CD4-positive, alpha-beta T cell treated with Interferon gamma for 1 hour (primary cell): ENCODE results near the gene MAST2.
"Not testable (repeated sequence)": the region's sequence is repeated elsewhere in the genome, so short reads cannot be mapped to it uniquely, and the experiment has no call there.

Source experiments
- DNase-seq: peaks from one replicate; pipeline ENCODE4 v3.0.0-alpha.2; 2020

Gene MAST2

DNA sequence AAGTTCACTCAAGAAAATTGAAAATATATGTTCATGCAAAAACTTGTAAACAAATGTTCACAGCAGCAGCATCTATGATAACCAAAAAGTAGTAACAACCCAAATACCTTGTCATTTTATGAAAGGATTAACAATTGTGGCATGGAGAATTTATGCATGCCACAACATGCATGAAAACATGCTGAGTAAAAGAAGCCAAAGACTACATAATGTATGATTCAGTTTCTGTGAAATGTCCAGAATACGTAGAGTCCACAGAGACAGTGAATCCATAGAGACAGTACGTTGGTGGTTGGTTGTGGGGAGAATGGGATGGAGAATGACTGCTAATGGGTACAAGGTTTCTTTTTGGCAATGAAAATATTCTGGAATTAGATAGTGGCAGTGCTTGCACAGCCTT, 148.7 kb downstream of the MAST2 start:
- no peak for DNase-seq

DNA sequence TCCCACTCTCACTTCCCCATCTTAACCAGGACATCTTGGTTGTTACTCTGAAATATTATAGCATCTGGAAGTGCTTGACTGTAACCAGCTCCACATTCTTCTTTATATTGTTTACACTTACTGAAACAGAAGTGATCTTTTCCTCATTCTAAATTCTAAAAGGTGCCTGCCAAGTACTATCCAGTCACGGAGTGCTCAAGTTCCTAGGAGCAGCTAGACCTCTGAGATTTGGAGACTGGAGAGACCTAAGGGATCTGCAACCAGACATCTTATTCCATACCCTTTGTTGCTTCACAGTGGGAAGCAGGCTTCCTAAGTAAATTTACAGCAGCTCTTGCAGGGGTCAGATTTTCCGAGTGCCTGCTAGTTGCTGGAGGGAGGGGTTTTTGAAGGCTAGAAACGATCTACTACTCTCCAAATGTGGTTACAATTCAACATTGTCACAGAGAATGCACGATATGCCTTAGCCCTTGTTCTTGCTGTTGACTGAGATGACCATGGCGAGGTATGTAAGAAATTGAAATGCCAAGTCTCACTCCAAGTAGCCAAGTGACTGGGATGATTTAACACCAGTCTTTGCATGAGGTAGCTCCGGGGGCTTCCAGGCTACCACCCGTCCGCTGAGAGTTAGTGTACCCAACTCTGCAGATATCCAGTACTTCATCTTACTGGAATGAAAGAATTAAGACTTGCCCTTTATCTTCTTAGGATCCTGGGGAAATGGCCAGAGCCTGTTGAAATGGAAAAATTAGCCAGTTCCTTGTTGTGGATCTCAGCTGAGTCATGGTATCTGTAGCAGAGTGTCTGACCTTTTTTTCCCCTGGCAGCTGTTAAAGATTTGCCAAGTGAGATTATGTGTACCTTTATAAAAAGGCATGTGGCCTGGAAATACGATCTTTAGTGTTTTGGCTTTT, 150.8 kb downstream of the MAST2 start:
- no peak for DNase-seq

GRCh38 chr1:45957684-45958083, 154.3 kb downstream of the MAST2 start:
- DNase-seq = no peak

GRCh38 chr1:45958317-45958716, 154.9 kb downstream of the MAST2 start:
- no peak for DNase-seq

DNA sequence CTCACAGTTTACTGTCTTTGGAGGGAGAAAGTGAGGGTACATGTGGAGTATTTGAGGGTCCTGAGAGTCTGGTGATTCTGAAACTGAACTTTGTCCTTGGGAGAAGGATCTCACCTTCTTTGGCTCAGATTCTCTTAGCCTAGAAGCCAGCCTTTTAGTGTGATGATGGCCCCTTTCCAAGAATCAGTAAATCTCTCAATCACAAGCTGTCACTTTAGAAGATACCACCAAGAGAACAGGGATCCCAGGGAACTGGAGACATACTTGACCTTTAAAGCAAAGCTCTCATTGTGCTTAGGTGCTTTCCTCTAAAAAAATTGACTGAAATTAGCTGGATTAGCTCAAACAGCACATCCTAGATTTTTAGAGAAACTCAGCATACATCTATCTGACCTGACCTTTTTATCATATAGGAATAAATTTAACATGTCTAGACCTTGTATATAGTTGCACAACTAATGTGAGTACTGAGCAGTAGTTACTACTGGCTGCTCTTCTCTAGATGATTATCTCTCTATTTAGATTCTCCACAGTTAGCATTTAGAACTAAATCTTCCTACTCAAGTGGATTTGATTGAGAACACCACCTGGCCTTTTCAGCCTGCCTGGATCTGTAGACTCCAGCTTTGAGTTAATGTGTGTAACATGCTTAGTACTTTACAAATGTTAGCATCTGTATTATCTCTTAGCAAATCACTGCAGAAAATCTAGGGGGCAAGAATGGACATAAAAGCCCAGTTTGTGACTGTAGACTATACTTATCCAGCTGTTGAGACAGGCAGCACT, 157.7 kb downstream of the MAST2 start:
- DNase-seq = no peak

GRCh38 chr1:45961936-45962335, 158.5 kb downstream of the MAST2 start:
- not testable (repeated sequence) for DNase-seq

- no peak for DNase-seq
Observed at GRCh38 chr1:45968941-45969666, 165.7 kb downstream of the MAST2 start.

DNA sequence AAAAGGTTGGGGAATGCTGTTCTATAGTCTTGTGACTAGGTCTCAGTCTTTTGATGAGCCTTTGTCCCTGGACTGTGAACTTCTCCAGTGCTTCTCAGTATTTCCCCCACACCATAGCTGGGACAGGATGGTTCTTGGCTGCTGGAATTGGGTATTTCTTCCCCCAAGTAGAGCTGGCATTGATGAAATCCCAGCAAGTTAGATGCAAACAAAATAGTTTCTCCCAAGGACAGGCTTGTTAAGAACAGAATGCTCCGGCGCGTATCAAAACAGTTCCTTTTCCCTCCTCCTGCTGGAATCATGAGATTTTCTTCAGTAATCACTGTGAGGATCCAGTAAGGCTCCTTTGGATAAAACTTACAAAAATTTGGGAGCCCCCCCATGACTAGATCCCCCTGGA, 166.5 kb downstream of the MAST2 start:
- DNase-seq = no peak

DNA sequence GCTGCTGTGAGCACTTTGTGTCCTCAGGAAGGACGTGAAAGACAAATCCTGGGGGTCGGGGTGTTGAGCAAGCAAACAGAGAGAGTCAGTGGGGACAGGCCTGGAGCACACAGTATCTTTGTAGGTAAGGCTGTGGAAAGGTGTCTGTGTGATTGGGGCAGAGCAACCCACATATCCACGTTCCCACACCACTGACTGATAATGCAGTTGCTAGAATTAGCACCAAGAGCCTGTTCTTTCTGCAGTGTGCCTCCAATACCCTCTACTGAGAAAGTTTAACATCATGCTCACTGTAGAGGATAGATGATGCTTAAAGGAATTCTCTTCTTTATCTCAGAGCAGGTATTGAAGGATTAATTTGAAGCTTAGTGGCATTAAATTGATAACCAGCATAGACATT, 167.9 kb downstream of the MAST2 start:
- no peak for DNase-seq

DNA sequence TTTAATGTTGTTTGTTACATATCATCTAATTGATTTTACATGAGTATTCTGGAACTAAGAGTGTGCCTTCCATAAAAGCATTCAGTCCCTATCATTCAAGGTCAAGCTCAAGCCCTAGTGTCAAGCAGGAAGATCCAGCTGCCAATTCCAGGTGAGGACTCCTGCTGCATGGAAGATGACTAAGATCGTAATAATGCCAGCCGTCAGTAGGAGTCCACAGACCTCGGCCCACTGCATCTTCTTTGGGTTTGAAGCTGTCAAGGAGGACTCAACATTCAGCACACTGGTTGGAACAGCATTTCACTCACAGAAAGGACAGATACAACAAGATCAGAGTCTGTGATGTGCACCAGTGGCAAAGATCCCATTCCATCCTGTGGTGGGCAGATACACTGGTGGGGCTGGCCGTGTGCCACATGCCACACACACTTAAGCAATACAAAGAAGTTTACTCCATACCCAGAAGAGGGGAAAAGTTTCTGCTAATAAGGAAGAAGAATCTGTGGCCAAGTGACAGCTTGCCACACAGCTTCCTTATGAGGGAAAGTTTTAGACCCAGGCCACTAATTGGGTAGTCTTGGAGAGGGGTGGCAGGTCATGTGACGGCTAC, 168.6 kb downstream of the MAST2 start:
- no peak for DNase-seq

GRCh38 chr1:45972621-45973020, 169.2 kb downstream of the MAST2 start:
- DNase-seq = no peak

DNA sequence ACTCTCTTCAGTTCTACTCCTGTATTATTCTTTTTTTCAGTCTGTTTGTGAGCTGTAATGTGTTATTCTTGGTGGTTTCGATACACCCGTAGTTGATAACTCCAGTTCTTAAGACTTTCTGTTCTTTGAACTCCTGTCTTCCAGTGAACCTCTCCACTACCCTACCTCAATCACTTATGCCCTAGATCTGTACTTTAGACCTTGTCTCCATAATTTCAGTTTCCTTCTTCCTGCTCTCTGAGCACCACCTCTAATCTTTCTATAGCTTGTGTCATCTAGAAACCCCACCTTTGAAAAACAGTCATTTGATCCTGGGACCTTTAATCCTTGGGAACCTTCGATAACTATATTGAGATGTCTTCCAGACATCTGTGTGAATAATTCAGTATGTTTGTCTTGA, 169.7 kb downstream of the MAST2 start:
- no peak for DNase-seq

DNA sequence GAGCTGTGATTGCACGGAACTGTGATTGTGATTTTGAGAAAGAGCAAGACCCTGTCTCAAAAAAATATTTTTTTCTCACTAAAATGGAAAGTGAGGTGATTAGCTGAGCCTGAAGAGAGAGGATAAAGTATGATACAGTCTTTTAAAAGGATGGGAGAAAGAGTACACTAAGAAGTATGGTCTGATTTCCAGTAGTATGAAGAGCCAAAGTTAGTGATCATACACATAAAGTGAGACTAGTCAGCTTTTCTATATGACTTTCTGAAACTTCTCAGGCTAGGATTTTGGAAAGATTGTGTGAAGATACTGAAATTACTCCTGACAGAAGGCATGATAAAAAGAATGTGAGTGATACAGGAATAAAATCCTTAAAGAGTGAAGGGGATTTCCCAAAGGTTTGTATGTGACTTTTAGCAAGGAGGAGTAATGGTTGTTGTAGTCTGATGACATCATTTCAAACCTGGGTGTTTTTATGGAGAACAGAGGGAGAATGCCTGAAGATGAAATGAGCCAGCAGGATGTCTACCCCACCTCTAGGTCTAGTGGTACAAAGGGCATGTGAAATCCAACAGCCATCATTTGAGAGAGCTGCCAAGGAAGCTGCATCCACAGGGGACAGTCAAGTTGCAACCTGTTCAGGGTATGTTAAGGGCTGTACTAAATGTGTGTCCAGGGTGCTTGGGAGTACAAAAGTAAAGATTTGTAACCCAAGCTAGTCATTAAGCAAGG, 171.3 kb downstream of the MAST2 start:
- no peak for DNase-seq

- no peak for DNase-seq
Observed at GRCh38 chr1:45976623-45977022, 173.2 kb downstream of the MAST2 start.

GRCh38 chr1:45979074-45979777, 175.8 kb downstream of the MAST2 start:
- DNase-seq = no peak

GRCh38 chr1:45979778-45980176, 176.4 kb downstream of the MAST2 start:
- no peak for DNase-seq

GRCh38 chr1:45982359-45982758, 178.9 kb downstream of the MAST2 start:
- DNase-seq = no peak

DNA sequence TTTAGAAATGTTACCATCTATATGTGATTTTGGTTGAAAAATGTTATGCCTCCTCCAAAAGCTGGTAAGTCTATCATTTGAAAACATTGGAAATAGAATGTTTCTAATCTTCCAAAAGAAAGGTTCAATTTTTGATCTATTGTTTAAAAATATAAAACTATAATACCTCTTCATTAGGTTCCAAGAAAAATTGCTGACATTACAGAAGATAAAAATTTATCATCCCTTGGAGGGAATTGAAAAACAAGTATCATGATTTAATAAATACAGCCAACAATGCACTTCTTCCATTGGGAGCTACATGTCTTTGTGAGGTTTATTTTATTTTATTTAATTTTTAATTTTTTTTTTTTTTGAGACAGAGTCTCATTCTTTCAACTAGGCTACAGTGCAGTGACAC, 180.6 kb downstream of the MAST2 start:
- DNase-seq = no peak

GRCh38 chr1:45987204-45987603, 183.8 kb downstream of the MAST2 start:
- DNase-seq = no peak

DNA sequence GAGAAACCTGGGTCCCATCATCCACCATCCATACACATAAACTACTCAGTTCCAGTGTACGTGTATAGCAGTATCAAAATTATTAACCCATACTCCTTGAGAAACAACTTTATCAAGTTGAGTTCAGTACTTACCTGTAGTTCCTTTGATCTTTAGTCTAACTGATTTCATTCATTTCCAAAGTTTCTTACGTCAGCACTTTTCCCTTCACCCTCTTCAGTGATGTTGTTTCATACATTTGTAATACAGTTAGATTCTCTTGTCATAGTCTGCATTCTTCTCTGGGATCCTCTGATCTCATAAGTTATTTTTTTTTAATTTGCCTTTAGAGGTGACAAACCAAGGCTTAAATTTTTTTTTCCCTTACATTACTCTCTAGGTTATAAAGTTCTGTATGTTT, 185.8 kb downstream of the MAST2 start:
- DNase-seq = no peak

DNA sequence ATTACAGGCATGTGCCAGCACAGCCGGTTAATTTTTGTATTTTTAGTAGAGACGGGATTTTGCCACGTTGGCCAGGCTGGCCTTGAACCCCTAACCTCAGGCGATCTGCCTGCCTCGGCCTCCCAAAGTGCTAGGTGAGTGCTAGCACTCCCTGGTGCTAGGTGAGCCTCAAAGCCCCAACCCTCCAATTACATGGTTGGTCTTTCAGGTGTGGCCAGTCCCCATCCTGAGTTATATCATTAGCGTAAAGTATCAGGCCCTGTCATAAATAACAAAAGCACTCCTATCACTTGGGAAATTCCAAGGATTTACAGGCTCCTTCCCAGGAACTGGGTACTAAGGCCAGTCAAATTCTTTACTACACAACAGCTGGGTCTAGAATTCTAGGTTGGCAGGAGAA, 191.0 kb downstream of the MAST2 start:
- DNase-seq = no peak

DNA sequence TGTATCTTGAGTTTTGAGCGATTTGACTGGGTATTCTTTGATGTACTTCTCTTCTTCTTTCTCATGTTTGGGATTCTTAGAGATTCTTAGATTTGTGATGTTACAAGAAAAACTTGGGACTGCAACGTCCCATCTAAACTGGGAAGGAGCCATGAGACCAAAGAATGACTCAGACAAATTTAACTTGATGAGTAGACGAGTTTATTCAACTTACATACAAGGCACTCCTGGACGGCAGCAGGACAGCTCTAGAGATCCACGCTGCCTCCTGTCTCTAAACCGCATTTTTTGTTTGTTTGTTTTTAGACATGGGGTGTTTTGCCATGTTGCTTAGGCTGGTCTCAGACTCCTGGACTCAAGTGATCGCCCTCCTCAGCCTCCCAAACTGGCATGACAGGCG, 191.9 kb downstream of the MAST2 start:
- no peak for DNase-seq
